ENCODE measurements around the gene WDR82. TPM values are rescaled to one million over a fixed set of nuclear protein-coding genes. Genes with fewer than 3 reads are reported as not detected.

The WDR82 gene
- total RNA-seq, 2 experiments from 2014 or later = 131 TPM

DNA sequence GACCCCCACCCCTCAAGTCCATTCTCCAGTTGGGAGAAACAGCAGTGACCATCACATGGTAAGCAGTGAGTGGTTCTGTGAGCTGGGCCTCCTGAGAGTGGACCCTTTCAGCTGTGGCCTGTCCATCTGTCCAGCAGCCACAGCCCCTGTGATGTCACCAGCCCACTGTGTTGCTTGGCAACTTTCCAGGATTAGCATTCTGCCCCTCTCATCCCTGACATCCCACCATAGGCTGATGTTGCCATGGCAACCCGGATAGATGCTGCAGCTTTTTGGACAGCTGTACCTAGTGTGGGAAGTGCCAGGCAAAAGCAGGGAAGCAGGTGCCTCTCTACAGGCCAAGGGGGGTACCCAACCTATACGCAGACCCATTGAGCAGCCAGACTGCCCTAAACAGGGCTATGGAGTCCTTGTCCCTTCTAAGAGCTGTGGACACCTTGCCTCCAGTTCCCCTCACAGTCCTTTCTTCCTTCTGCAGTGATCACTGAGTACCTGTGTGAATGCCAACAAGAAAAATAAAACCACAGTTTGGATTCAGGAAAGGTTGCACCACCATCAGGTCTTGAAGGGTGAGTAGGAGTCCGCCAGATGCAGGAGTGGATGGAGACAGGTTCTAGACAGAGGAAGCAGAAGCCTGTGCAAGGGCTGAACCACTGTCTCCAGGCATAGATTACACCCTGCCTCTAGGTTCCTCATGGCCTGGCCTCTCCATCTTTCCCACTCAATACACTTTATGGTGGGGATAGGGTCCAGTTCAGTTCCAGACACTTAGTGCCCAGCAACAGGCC is 37.7 kb upstream of the WDR82 start, which contains the start of gene DNAH1:
DNAH1 (plus strand) TSS at position 343 of the 788 bp plus-strand sequence. CDS start 6,124 bp downstream, outside the sequence.
- POLR2A ChIA-PET = interaction anchor here (0.6 to 2.5 kb wide), 2 partner anchors 28 to 35 kb away, joined by 3 to 14 read pairs; partner anchors contain the start of gene GLYCTK
- H3K4me1 Mint-ChIP-seq = peaks cover 27% of the 10 kb centered on the region
- no peak for DNase-seq
- H3K9me3 Mint-ChIP-seq = no peaks in the 10 kb centered on the region
- H3K27ac Mint-ChIP-seq = no peak within 1 kb of the TSS
- CTCF ChIA-PET = interaction anchor here (1.1 to 3.2 kb wide), 2 partner anchors 23 to 85 kb away, joined by 3 to 16 read pairs; no protein-coding TSS in a partner anchor
- no peaks in the 10 kb centered on the region for H3K36me3 Mint-ChIP-seq (ENCODE audit: low read depth)
- no peak within 1 kb of the TSS for H3K4me3 Mint-ChIP-seq
- no peaks in the 10 kb centered on the region for H3K27me3 Mint-ChIP-seq

DNA sequence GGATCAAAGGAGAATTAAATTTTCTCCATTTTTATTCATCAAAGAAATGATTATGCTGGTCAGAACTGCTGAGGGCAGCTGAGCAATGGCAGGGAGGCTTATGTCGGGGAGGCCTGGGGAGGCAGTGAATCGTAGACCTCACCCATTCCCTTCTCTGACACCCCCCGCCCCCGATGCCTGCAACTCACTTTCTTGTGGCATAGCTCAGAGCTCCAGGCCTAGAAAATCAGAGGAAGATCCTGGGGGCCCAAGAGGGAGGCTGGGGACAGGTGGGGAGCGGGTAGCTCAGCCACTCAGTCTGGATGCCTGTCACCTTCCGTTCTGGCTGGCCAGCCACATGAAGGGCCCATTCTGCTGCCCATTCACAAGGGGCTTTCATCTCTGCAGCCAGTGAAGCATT is 36.6 kb upstream of the WDR82 start:
- Mint-ChIP-seq H3K9me3 (no peaks in the 10 kb centered on the region), H3K36me3 (ENCODE audit: low read depth) (no peaks in the 10 kb centered on the region), H3K4me3 (no peak overlapping the region), H3K27me3 (no peaks in the 10 kb centered on the region), H3K27ac (no peak overlapping the region), H3K4me1 (peaks cover 34% of the 10 kb centered on the region)
- ChIA-PET POLR2A (interaction anchor here (1.1 kb wide), 1 partner anchor 74 kb away, joined by 3 read pairs; no protein-coding TSS in a partner anchor), CTCF (interaction anchor here (1.6 kb wide), 1 partner anchor 24 kb away, joined by 4 read pairs; no protein-coding TSS in a partner anchor)
- DNase-seq = no peak

DNA sequence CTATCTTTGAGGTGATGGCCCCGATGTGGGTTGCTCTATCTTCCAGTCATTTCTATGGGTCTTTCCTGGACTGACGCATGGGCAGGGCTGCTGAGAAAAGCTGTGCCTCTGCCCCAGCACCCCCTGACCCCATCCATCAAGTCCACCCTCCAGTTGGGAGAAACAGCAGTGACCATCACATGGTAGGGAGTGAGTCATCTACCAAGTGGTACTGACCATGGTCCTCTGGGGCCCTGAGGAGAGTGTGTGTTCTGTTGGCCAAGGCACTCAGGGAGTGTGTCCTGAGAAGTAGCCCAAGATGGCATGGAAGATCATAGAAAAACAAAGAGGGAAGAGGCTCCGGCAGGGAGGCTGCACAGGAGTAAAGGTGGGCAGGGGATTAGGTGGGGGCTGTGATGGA is 36.0 kb upstream of the WDR82 start:
- H3K4me3 Mint-ChIP-seq = no peak overlapping the region
- H3K4me1 Mint-ChIP-seq = peaks cover 37% of the 10 kb centered on the region
- no peaks in the 10 kb centered on the region for H3K27me3 Mint-ChIP-seq
- CTCF ChIA-PET = interaction anchor here (1.6 kb wide), 1 partner anchor 25 kb away, joined by 4 read pairs; no protein-coding TSS in a partner anchor
- no peak overlapping the region for H3K27ac Mint-ChIP-seq
- POLR2A ChIA-PET = interaction anchor here (1.1 kb wide), 1 partner anchor 74 kb away, joined by 3 read pairs; no protein-coding TSS in a partner anchor
- H3K36me3 Mint-ChIP-seq (ENCODE audit: low read depth) = peaks cover 3% of the 10 kb centered on the region
- DNase-seq = no peak
- no peaks in the 10 kb centered on the region for H3K9me3 Mint-ChIP-seq

DNA sequence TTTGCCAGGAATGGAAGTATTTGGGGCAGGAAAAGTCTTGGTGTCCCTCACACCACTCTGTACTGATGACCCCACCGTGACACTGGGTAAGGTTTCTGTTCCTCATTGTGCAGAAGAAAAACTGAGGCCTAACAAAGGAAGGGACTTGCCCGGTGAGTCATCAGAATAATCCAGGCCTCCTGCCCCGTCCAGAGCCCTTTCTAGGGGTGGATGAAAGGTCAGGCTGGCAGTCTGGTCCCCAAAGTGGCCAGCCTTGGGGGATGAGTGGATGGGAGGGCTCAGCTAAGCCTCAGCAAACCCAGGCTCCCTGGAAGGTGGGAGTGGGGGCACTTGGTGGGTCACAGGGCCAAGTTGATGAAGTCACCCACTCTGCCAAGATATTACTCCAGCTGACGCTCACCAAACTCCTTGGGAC is 35.3 kb upstream of the WDR82 start:
- no peak for DNase-seq
- no peak overlapping the region for H3K27ac Mint-ChIP-seq
- no peak overlapping the region for H3K4me3 Mint-ChIP-seq
- H3K4me1 Mint-ChIP-seq = peaks cover 37% of the 10 kb centered on the region
- H3K9me3 Mint-ChIP-seq = no peaks in the 10 kb centered on the region
- H3K36me3 Mint-ChIP-seq (ENCODE audit: low read depth) = peaks cover 3% of the 10 kb centered on the region
- no peaks in the 10 kb centered on the region for H3K27me3 Mint-ChIP-seq
- POLR2A ChIA-PET = no interaction called here
- CTCF ChIA-PET = interaction anchor here (0.7 to 1.6 kb wide), 2 partner anchors 25 to 1495 kb away, joined by 3 to 4 read pairs; no protein-coding TSS in a partner anchor

DNA sequence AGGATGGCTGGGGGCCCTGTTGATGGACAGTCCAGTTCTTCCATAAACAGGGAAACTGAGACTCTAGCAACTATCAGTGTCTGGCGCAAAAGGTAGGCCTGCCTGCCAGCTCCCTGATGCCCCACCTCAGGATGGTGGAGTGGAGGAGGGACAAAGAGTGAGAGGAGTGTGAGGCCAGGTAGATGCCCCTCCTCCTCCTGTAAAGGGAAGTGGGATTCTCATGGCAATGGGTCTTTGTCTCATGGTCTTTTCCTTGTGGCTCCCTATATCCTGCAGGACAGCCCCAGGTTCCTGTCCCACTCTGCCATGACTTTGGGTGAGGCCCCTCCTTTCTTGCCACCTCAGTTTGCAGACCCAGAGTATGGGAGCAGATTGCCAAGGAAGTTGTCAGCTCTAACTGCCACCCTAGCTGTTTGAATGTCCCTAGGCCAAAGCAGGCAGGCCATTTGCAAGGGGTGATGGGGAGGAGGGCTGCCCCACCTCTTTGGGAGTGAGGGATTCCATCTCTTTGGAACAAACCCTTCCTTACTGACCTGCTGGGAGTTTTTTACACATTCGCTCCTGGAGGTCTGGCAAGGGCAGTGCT is 34.8 kb upstream of the WDR82 start:
- Mint-ChIP-seq H3K36me3 (ENCODE audit: low read depth) (peaks cover 3% of the 10 kb centered on the region), H3K4me1 (peaks cover 35% of the 10 kb centered on the region), H3K27ac (no peak overlapping the region), H3K27me3 (no peaks in the 10 kb centered on the region), H3K9me3 (no peaks in the 10 kb centered on the region), H3K4me3 (no peak overlapping the region)
- no peak for DNase-seq
- ChIA-PET POLR2A (no interaction called here), CTCF (interaction anchor here (0.7 to 1.6 kb wide), 2 partner anchors 26 to 1495 kb away, joined by 3 to 4 read pairs; no protein-coding TSS in a partner anchor)

GRCh38 chr3:52311576-52312119 is 33.2 kb upstream of the WDR82 start:
- H3K27ac Mint-ChIP-seq = no peak overlapping the region
- H3K4me1 Mint-ChIP-seq = peaks cover 20% of the 10 kb centered on the region
- H3K4me3 Mint-ChIP-seq = no peak overlapping the region
- H3K36me3 Mint-ChIP-seq (ENCODE audit: low read depth) = peaks cover 3% of the 10 kb centered on the region
- POLR2A ChIA-PET = interaction anchor here (0.6 to 0.9 kb wide), 2 partner anchors 24 to 30 kb away, joined by 3 read pairs; partner anchors contain the start of gene GLYCTK
- CTCF ChIA-PET = interaction anchor here (1.9 kb wide), 1 partner anchor 28 kb away, joined by 5 read pairs; no protein-coding TSS in a partner anchor
- DNase-seq = no peak
- no peaks in the 10 kb centered on the region for H3K27me3 Mint-ChIP-seq
- H3K9me3 Mint-ChIP-seq = no peaks in the 10 kb centered on the region

DNA sequence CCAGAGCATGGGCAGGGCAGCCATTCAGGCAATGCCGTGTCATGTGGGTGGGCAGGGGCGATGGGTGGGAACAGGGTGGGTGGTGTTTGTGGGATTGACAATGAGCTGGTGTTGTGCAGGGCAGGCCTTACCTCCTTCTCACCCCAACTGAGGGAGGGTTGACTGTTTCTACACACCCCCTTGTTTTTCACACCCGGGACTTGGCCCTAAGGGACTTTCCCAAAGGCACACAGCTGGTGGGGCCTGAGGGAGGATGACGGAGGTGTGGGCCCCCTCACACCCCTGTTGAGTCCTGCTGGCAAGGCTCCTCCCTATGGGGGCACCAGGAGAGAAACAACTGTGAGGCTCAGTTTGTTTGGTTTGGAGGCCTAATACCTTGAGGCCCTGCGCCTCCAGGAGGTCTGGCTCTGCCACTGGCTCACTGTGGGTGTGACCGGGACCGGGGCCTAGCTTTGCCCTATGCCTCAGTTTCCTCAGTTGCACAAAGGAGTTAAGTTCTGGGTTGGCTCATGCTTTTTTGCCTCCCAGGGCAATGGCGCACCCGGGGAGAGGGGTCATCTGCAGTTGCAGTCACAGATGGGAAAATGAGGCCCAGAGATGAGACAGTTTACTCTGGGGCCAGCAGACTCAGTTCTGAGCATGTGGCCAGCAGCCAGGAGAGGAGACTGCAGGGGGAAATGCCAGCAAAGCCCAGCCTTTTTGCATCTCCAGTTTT is 32.6 kb upstream of the WDR82 start:
- Mint-ChIP-seq H3K9me3 (no peaks in the 10 kb centered on the region), H3K27me3 (no peaks in the 10 kb centered on the region), H3K36me3 (ENCODE audit: low read depth) (peaks cover 3% of the 10 kb centered on the region), H3K4me1 (peaks cover 17% of the 10 kb centered on the region), H3K27ac (no peak overlapping the region), H3K4me3 (no peak overlapping the region)
- ChIA-PET CTCF (interaction anchor here (1.9 kb wide), 1 partner anchor 28 kb away, joined by 5 read pairs; no protein-coding TSS in a partner anchor), POLR2A (interaction anchor here (0.6 kb wide), 1 partner anchor 23 kb away, joined by 3 read pairs; the partner anchor contains the start of gene GLYCTK)
- DNase-seq = no peak

DNA sequence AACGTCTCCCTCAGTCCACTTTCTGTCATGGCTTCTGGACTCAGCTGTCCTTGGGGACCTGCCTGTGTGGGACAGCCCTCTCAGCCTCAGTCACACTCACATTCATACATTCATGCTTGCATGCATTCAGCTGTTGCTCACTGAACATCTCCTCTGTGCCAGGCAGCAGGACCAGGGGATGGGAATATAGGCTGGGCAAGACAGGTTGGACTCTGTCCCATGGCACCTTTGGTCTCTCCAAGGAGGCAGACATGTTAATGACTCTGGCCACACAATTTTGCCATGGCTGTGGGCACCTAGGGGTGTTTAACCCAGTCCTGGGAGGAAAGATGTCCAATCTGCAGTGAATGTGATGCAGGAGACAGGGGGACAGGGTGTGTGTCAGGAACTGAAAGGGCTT is 29.9 kb upstream of the WDR82 start:
- Mint-ChIP-seq H3K36me3 (ENCODE audit: low read depth) (peaks cover 7% of the 10 kb centered on the region), H3K9me3 (no peaks in the 10 kb centered on the region), H3K4me1 (peaks cover 14% of the 10 kb centered on the region), H3K4me3 (no peak overlapping the region), H3K27ac (no peak overlapping the region), H3K27me3 (no peaks in the 10 kb centered on the region)
- no peak for DNase-seq
- ChIA-PET POLR2A (interaction anchor here (1.1 kb wide), 1 partner anchor 21 kb away, joined by 3 read pairs; the partner anchor contains the start of gene GLYCTK), CTCF (no interaction called here)

DNA sequence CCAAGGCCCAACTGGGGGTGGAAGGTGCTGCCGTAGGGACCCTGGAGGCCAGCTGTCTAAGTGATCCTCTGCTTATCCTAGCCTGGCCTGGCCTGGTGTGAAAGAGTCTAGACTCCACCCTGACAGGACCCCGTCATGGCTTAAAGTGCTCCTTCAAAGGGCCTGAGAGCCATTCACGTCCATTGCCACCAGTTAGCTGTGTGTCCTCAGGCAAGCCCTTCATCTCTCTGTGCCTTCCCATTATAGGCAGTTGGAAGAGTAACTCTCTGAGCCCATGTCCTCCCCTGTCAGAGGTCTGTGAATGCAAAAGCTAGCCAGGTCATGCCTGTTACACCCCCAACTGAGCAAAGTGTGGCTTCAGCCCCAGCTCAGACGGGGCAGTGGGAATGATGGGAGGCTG is 28.5 kb upstream of the WDR82 start:
- ChIA-PET POLR2A (interaction anchor here (1.1 kb wide), 1 partner anchor 19 kb away, joined by 3 read pairs; the partner anchor contains the start of gene GLYCTK), CTCF (interaction anchor here (1.0 kb wide), 1 partner anchor 32 kb away, joined by 3 read pairs; no protein-coding TSS in a partner anchor)
- DNase-seq = no peak
- Mint-ChIP-seq H3K9me3 (no peaks in the 10 kb centered on the region), H3K36me3 (ENCODE audit: low read depth) (peaks cover 7% of the 10 kb centered on the region), H3K4me1 (peaks cover 10% of the 10 kb centered on the region), H3K27me3 (no peaks in the 10 kb centered on the region), H3K4me3 (no peak overlapping the region), H3K27ac (no peak overlapping the region)

- peaks cover 7% of the 10 kb centered on the region for H3K4me1 Mint-ChIP-seq
- no peak overlapping the region for H3K4me3 Mint-ChIP-seq
- ChIA-PET CTCF (no interaction called here), POLR2A (interaction anchor here (1.1 kb wide), 1 partner anchor 106 kb away, joined by 3 read pairs; no protein-coding TSS in a partner anchor)
- no peaks in the 10 kb centered on the region for H3K9me3 Mint-ChIP-seq
- no peak overlapping the region for H3K27ac Mint-ChIP-seq
- DNase-seq = no peak
- H3K27me3 Mint-ChIP-seq = no peaks in the 10 kb centered on the region
- H3K36me3 Mint-ChIP-seq (ENCODE audit: low read depth) = peaks cover 7% of the 10 kb centered on the region
Observed at GRCh38 chr3:52305926-52306325, 27.5 kb upstream of the WDR82 start.

DNA sequence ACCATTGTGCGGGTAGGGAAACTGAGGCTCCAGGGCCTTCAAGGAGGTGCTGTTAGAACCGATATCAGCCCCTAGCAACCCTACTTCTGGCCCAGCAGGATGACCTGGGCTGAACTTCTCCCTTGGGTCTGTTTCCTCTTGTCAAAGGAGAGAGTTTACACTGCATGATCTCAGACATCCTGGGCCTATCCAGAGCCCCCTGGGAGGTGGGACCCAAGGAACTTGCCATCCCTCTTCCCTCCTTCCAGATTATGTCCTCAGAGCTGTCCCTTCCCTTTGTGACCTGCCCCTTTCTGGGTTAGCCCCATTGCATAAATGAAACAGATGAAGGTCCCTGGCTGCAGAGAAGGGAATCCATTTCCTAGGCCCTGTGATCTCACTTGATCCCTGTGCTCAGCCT is 25.4 kb upstream of the WDR82 start:
- H3K27me3 Mint-ChIP-seq = no peaks in the 10 kb centered on the region
- no peak overlapping the region for H3K27ac Mint-ChIP-seq
- H3K36me3 Mint-ChIP-seq (ENCODE audit: low read depth) = peaks cover 4% of the 10 kb centered on the region
- no peak overlapping the region for H3K4me3 Mint-ChIP-seq
- H3K4me1 Mint-ChIP-seq = no peaks in the 10 kb centered on the region
- ChIA-PET POLR2A (no interaction called here), CTCF (no interaction called here)
- H3K9me3 Mint-ChIP-seq = no peaks in the 10 kb centered on the region
- no peak for DNase-seq

DNA sequence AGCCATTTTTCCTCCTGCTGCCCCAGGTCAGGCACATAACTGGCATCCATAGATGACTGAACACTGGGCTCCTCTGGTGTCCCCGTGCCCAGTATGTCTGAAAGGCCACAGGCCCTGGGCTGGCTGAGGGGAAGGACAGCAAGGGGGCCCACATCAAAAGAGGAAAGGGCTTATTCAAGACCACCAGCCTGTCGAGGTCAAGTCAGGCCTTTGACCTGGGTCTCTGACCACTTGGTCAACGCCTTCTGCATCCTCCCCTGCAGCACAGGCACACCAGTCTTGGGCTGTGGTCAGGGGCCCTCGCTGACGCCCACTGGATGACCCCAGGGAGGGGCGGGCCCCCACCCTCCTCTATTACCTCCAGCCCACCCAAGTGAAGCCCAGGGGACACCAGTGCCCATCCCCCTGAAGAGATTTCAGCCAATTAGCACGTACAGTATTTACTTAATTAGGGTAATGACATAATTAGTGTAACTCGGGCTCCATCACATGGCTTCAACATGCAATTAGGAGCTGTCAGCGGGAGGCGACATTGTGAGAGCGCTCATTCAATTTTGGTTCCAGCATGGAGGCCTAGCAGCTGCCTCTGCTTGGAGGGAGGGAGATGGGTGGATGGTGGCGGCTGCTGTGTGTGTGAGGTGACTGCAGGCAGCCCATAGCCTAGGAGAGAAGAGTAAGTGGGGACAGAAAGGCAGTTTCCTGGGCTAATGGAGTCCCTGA is 24.1 kb upstream of the WDR82 start:
- CTCF ChIA-PET = no interaction called here
- no peak for DNase-seq
- no peaks in the 10 kb centered on the region for H3K9me3 Mint-ChIP-seq
- H3K27me3 Mint-ChIP-seq = no peaks in the 10 kb centered on the region
- H3K27ac Mint-ChIP-seq = no peak overlapping the region
- no peak overlapping the region for H3K4me3 Mint-ChIP-seq
- POLR2A ChIA-PET = no interaction called here
- no peaks in the 10 kb centered on the region for H3K4me1 Mint-ChIP-seq
- peaks cover 4% of the 10 kb centered on the region for H3K36me3 Mint-ChIP-seq (ENCODE audit: low read depth)
